OCI-M2 (cell line): Measurements from ENCODE around the gene GABRG3.

ENCODE experiments used
- DNase-seq: peaks from one replicate; lab custom pipeline; 2025; ENCODE audit not compliant: unreplicated experiment; lab: John Stamatoyannopoulos, UW

The GABRG3 gene

GRCh38 chr15:27541581-27541980, 570.6 kb downstream of the GABRG3 start:
- DNase-seq, result no peak

DNA sequence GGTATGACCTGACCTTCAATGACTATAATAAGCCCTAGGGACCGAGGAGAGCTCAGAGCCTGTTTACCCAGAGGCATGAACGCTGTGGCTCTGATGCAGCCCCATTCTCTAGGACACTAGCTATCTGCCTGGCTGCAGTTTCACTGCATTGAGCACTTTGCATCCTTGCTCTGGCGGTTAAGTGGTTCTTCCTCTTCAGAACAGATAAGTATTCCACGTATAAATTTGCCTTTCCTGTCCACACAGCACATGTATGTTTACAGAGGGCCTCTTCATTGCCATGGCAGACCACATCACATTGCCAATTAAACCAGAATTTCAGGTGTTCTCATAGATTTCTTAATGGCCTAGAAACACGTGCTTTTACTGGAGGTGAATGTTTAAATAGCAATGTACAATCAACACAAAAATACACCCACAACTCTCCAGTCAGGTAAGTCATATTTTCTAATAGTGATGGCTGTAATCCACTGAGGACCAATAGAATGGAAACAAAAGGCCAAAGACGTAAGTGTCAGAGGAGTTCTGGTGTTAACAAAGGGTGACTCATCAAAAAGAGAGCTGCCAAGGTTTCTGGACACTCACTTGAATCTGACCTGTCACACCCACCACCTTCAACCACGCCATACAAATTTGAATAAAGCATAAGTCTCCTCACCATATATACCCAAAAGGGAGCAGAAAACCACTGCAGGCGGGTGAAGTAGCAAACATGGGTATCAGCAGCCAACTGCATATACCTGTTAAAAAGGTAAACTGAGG, 574.7 kb downstream of the GABRG3 start:
- DNase-seq, result no peak

DNA sequence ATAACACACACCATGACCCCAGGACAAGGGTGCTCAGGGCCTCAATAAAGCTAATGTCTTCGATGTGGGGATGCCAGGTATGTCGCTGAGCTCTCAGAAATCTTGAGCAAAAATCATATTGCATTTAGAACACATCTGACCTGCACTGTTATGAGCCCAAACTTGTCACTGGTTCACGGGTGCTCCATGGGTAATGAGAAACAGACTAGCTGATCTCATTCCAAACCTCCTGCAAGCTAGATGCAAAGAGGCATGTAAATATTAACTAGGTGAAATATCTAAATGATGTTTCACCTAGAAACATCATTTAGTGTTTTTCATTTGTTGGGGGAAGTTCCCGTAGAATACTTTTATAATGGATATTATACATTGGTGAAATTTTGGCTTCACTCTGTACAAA, 578.8 kb downstream of the GABRG3 start:
- DNase-seq, result no peak

- DNase-seq, result no peak
Observed at GRCh38 chr15:27550635-27551034, 579.7 kb downstream of the GABRG3 start.

- DNase-seq, result no peak
Observed at GRCh38 chr15:27561816-27562215, 590.8 kb downstream of the GABRG3 start.

DNA sequence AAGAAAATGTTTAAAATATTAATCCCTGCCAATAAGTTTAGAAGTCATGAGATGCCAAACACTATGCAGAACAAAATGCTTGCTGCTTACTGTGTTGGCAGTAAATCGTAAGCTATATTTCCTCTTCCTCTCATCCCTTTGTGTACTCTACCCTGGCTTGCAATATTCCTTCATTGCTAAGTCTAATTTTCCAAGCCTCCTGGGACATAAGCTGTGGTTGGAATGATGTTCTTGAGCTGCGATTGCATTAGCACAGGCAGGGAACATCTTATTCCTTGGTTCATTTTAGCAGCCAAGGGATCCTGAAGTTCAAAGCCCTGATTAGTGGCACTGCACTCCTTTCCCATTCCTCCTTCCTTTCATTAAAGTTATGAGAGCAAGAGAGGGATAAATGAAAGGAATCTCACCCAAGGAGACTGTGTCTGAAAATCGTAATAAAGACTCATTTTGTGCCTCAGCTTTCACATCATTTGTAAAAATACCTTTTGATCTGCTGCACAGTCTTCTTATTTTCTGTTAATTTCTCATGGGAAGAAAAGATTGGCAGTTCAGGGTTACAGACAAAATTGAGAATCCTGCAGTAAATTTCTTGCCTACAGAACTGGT, 592.9 kb downstream of the GABRG3 start:
- no peak for DNase-seq

DNA sequence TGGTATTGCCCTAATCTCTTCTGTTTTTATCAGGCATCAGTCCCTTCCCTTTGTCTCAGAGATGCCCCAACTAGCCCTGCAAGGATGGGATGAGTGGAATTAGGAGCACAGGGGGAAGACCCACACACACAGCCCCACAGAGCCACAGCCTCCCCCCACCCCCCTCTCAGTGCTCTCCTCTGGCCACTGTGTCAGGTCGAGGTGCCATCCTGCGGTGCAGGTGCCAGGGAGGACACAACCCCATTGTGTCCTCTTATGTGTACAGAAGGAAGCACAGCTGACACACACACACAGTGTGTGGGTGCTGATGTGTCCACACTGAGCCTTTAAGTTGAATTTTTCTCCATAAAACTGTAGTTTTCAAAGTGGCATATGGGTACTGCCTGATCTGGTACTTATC, 593.7 kb downstream of the GABRG3 start:
- no peak for DNase-seq

GRCh38 chr15:27570746-27571145, 599.8 kb downstream of the GABRG3 start:
- DNase-seq, result no peak

DNA sequence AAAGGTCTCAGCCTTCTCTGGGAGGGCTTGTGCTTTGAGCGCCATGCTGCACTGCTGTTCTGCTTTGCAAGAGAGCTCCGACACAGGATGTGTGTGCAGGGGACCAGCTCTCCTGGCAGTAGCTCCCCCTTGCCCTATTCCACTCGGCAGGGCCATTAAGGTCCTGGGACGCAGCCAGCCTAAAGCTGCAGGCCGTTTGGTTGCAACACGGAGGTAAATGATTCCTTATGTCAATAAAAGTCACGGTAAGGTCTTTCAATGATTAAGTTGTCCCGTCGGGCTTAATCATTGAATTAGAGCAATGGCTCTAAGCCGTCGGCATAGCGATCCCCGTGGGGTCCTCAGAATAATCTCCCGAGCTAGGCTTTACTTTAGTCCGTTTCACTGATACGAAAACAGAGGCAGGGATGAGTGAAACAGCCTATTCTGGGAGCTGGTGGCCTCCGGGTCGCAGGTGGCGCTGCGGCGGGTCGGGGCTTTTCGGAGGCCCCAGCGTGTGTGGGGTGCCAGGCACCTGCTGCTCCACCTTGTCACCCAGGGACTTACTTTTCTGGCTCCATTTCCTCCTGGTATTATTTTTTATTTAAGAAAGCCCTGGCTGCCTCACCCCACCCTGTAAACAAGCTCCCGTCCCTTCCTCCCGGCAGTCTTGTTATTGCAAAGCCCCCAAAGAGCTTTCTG, 603.0 kb downstream of the GABRG3 start:
- no peak for DNase-seq

- DNase-seq, result no peak
Observed at GRCh38 chr15:27574541-27575054, 603.6 kb downstream of the GABRG3 start.

DNA sequence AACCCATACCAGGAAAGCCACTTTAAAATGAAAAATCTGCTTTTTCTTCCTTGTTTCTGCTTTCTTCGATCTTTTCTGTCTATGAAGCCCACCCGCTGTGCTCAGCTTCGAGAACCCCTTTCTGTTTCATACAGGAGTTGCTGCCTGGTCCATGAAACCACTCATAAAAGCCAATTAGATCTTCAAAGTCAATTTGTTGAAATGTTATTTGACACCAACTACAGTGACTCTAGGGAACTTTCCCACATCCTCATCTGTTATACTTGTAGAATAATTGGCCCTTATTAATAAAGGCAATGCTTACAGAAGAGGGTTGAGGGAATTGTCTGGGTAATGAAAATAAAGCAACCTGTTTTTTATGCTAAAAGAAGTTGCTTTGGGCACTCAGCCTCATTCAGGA, 604.5 kb downstream of the GABRG3 start:
- DNase-seq, result no peak

DNA sequence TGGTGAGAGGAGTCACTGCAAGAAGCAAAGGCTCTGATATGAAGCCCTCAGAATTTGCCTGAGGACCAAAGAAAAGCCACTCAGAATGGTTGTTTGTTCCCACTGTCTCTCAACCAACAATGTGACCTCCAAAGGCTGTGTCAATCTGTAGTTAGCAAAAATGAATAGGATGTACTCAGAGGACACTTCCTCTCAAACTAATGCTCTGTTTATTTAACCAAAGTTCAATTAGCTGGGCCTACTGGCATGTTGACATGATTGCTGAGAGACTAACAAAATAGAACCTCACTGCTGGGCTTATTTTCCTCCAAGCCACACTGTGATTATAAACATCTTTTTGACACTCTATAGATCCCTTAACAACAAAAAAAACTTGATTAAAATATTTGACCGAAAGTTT, 605.6 kb downstream of the GABRG3 start:
- DNase-seq, result no peak

GRCh38 chr15:27579738-27580137, 608.8 kb downstream of the GABRG3 start:
- DNase-seq, result no peak

DNA sequence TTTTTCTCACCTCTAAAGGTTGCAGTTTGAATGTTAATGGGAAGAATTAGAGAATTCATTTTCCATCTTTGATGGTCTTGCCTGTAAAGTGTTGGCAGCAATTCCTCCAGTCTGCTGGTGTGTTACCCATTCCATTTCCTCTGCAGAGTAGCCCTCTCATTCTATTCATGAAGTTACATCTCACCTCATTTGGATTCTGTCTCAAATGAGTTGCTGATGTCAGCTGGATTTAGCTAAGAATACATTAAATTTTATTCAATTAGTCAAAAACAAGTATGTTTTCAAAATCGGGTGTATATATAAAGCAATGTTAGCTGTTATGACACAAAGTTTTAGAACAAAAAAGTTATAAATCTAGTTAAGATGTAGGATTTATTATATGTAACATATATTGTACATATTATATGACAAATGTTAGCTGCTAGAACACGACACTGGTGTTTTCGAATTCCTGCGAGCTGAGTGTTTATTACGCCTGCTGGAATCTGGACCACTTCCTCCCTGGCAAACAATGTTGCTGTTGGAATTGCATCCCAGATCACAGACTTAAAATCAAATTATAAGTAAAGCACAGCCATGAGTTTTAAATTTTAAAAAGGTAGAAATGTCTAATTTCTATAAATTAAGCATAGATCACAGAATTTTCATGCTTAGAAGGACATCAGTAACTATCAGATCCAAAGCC, 611.9 kb downstream of the GABRG3 start:
- no peak for DNase-seq

- no peak for DNase-seq
Observed at GRCh38 chr15:27583651-27584050, 612.7 kb downstream of the GABRG3 start.

DNA sequence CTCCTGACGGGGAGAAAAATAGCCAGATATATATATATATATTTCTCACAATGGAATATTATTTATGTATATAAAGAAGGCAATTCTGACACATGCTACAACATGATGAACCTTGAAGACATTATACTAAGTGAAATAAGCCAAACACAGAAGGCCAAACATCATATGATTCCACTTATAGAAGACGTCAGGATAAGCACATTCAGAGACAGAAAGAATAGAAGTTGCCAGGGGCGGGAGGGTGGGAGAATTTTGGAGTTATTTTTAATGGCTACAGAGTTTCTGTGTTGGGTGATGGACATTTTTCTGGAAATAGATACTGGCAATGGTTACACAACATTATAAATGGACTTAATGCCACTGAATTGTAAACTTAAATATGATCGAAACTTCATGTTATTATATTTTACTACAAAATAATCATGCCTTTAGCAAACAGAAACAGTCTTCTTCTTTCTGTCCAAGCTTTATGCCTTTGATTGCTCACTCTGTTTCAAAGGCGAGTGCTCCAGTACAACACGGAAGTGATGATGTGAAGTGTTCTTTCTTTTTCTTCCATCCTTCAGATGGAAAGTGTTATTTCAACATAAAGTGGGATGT, 614.2 kb downstream of the GABRG3 start:
- no peak for DNase-seq

- DNase-seq, result no peak
Observed at GRCh38 chr15:27587810-27588209, 616.8 kb downstream of the GABRG3 start.

DNA sequence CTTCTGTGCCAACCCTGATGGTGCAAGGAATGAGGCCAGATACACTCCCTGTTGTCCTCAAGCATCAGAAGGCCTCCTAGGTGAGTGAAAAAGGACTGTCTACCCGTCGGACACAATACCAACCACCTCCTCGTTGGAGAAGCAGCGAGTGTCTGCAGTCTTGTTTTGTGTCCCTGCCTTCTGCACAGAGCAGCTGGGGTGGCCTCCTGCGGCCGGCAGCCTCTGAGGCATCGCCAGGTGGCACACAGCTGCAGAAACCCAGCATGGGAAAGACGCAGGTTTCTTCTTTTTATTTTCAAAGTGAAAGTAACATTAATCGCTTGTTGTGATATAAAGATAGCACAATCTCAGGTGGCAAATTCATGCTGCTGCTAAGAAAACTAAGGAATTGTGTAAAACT, 618.3 kb downstream of the GABRG3 start:
- no peak for DNase-seq

DNA sequence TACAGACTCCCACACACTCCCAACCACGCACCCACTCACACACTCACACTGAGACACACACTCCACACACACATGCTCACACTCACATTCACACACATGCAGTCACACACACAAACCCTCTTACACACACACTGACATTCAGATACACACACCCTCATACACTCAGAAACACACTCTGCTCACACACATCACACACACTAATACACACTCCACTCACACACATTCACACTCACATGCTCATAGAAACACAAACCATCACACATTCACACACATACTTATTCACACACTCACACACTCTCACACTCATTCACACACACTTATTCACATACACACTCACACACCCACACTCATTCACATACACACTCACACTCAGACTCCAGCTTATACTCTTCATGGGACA, 618.8 kb downstream of the GABRG3 start:
- DNase-seq, result no peak
